VCaP (cell line): ENCODE data around the gene NDUFS5.
"Not testable (repeated sequence)": the region's sequence is repeated elsewhere in the genome, so short reads cannot be mapped to it uniquely, and the experiment has no call there.

Experiments
- H3K27ac ChIP-seq: fragments of 450-650 bp; 2 replicates; pipeline ENCODE4 v1.5.1; 2017
- CTCF ChIP-seq: fragments of 450-650 bp; conservative IDR thresholded peaks from 2 replicates; pipeline ENCODE4 v1.5.1; 2017; ENCODE audit warnings: mild to moderate bottlenecking, moderate library complexity

The NDUFS5 gene

GRCh38 chr1:39006287-39006686, 19.9 kb upstream of the NDUFS5 start:
- no peak overlapping the region for H3K27ac ChIP-seq
- TF ChIP-seq CTCF, result no peak

DNA sequence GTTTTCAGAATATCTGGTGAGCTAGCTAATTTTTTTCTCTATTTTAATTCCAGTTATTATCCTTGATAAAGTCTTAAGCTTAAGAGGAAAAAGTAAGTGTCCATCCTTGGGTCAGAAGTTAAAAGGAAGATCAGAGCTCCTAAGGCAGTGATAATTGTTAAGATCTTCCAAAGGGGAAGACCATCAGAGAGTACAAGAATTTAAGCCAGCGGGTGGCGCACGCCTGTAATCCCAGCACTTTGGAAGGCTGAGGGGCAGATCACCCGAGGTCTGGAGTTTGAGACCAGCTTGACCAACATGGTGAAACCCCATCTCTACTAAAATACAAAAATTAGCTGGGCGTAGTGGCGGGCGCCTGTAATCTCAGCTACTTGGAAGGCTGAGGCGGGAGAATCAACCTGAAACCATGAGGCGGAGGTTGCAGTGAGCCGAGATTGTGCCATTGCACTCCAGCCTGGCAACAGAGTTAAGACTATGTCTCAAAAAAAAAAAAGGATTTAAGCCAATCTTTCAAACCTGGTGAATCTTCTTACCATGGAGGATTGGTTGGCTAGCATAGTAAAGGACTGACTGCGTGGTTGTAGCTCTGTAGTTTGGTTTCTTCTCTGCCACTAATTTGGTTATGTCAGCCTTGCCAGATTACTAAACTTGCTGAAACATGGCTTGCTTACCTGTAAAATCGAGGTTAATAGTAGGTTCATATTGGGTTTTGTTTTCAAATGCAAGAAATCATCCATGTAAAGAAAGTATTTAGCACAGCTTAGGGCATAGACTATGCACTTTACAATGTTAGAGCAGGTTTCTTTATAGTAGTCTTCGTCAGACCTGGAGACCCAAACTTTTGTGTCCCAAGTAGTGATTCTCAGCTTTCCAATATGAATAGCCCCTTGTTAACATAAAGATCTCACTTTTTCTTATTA, 19.2 kb upstream of the NDUFS5 start:
- TF ChIP-seq CTCF, result no peak
- no peak overlapping the region for H3K27ac ChIP-seq

DNA sequence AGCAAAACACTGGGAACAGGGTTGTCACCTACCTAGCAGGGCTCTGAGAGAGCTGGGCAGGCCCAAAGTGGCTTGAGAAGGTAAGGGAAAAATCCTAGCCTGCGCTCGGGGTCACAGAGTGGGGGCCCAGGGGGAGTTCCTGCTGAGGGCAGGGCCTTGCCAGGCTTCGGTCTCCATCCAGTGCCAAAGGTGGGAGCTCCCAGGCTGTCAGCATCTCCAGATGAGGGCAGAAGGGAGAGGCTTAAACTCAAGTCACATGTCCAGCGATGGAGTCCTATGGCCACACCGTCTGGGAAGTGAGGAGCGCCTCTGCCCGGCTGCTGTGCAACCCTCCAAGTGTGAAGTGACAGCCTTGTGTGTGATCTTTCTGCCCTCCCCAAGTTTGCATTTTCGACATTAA, 11.2 kb upstream of the NDUFS5 start:
- not testable (repeated sequence) for H3K27ac ChIP-seq

DNA sequence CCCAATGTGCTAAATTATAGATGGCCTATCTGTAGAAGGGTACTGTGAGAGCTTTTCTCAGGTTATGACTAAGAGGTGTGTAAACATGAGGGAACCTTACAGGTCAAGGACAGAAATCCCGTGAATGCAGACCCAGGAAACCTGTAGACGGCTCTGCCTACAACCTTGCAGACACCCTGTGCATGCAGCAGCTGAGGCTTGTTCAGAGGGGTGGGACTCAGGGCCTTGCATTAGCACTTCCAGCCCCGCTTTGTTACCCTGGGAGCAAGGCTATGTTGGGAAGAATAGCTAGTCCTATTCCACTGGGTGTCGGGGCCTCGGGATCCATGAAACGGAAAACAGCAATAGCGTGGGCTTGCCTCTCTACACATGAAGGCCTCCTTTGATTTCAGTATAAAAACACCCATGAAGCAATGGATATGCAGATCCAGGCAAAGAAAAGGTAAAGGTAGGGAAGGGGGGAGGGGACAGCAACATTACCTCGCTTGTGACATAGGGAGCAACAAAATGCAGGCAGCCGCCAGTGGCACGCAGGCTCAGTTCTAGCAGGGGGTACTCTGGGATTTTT, 9.5 kb upstream of the NDUFS5 start:
- H3K27ac ChIP-seq, result 0 out of 2 replicates have a peak overlapping the region, but pooled peaks have one; percentile 13
- no peak for TF ChIP-seq CTCF

GRCh38 chr1:39017266-39017665, 8.9 kb upstream of the NDUFS5 start:
- no peak for TF ChIP-seq CTCF
- H3K27ac ChIP-seq, result no peak overlapping the region

GRCh38 chr1:39020494-39020893, 5.7 kb upstream of the NDUFS5 start:
- H3K27ac ChIP-seq, result not testable (repeated sequence)

GRCh38 chr1:39021426-39021825, 4.7 kb upstream of the NDUFS5 start:
- TF ChIP-seq CTCF, result no peak
- no peak overlapping the region for H3K27ac ChIP-seq

DNA sequence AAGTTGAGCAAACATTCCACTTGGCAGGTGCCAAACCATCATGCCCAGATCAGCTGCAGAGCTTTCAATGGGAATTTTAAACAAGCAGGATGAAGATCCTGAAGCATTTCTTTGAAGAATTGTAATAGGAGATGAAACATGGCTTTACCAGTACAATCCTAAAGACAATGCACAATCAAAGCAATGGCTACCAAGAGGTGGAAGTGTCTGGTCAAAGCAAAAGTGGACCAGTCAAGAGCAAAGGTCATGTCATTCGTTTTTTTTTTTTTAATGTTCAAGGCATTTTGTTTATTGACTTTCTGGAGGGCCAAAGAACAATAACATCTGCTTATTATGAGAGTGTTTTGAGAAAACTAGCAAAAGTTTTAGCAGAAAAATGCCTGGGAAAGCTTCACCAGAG, 3.0 kb upstream of the NDUFS5 start:
- H3K27ac ChIP-seq, result no peak overlapping the region

More for the DNA sequence above, 3.0 kb upstream of the NDUFS5 start:
- no peak for TF ChIP-seq CTCF
